HG03175 (cell line): Measurements from ENCODE around the gene TIMM44.
A peak's percentile ranks its signal among the peaks of the same experiment; 100 is the strongest.

ENCODE experiments used
- ATAC-seq: cut with Tn5 transposase; IDR thresholded peaks from one replicate; pipeline ENCODE4 v1.9.1; 2021; ENCODE audit warnings: mild to moderate bottlenecking, moderate library complexity; ENCODE audit not compliant: unreplicated experiment

TIMM44 gene, protein sequence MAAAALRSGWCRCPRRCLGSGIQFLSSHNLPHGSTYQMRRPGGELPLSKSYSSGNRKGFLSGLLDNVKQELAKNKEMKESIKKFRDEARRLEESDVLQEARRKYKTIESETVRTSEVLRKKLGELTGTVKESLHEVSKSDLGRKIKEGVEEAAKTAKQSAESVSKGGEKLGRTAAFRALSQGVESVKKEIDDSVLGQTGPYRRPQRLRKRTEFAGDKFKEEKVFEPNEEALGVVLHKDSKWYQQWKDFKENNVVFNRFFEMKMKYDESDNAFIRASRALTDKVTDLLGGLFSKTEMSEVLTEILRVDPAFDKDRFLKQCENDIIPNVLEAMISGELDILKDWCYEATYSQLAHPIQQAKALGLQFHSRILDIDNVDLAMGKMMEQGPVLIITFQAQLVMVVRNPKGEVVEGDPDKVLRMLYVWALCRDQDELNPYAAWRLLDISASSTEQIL

GRCh38 chr19:7943444-7944176 lies at the start of gene TIMM44:
Gene TIMM44, minus strand, starts transcription at chr19:7943666. Its CDS starts 15 bp downstream, at chr19:7943651.
- peak; percentile 97 for ATAC-seq

DNA sequence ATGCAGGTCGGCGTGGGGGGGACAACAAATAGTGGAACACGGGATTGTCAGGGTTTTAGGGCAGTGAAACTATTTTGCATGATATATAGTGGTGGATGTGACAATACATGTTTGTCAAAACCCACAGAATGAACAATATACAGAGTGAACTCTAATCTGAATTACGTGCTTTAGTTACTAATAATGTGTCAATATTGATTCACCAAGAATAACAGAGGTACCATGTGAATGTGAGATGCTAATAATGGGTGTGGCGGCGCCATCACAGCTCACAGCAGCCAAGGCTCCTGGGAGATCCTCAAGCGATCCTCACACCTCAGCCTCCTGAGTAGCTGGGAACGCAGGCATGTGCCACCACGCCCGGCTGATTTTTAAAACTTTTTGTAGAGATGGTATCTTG lies 49.1 kb upstream of the TIMM44 start:
- ATAC-seq = no peak

GRCh38 chr19:7989071-7989575 lies 45.7 kb upstream of the TIMM44 start:
- ATAC-seq = no peak

GRCh38 chr19:7988307-7988706 lies 44.8 kb upstream of the TIMM44 start:
- no peak for ATAC-seq

DNA sequence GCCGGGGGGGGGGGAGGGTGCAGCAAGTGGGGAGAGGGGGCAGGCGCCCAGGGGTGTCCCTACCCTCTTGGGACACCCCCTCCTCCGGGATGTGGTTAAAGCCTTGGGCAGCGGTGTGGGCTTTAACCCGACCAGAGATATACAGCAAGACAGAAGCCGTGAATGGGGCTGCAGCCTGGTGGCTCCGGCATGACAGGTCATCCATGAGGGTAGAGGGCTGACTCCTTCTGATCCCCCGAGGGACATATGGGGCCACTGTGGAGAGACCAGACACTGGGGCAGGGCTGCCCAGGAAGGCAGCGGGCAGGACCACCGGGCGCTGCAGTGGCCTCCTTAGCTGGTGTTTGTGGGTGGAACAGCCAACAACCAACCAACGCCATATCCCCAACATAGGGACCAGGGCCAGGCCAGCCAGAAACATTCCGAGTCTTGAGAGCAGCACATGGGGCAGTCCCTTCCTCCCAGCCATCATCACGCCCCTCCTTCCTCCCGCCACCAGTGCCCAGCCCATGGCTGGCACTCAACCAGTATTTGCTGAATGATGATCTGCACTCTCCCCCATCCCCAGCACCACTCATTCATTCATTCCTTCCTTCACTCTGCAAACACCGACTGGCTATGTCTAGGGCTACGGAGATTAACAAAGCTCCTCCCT lies 43.8 kb upstream of the TIMM44 start:
- ATAC-seq = no peak

- no peak for ATAC-seq
These were observed 43.1 kb upstream of the TIMM44 start for GRCh38 chr19:7986321-7987113.

DNA sequence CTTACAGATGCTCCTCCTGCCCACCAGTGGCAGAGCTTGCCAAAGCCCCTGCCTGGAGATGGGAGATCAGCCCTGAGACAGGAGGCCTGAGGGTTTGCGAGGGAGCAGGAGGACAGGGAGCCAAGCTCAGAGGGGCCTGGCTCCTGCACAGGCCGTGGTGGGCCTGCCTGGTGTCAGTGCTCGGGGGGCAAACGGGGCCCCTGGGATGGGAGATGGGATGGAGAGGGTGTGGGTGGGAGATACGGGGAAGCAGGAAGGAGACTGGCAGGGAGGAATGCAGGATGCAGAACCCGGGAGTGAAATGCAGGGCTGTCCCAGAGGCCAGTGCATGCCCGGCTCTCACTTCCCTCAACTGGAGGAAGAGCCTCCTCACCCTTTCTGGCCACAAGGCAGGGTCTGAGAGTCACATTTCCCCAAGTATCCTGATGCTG lies 42.0 kb upstream of the TIMM44 start:
- no peak for ATAC-seq

DNA sequence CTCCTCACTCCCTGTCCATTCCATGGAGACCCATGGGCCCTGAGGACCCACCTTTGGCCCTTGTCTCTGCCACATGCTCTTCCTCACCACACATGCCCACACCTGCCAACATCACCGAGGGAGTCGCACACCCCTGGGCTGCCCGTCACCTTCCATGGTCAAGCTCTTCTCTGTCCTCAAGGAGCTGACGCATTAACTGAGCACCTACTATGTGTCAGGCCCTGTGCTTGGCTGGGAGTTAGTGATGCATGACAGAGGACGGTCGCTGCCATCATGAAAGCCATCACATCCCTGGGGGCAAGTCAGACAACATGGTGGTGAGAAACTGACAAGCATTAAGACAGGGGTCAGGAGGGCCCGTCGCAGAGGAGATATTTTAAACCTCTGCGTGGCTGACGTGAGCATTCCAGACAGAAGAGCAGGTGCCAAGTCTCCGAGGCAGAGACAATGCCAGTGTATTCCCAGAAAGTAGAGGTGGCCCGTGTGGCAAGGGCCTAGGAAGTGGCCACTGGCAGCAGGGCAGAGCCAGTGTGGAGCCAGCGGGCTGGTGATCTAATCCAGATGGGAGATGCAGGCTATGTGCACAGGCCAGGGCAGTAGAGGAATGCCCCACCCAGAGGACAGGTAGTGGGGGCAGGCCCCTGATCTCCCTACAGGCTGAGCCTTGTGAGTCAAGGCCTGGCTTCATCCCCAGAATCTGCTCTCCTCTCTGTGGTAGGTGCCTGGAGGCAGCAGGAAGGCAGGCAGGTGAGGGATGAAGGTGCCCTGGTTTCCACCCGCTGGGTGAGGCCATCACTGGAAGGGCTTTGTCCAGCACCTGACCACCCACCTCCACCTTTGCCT lies 40.8 kb upstream of the TIMM44 start:
- ATAC-seq = no peak

- no peak for ATAC-seq
These were observed 40.0 kb upstream of the TIMM44 start for GRCh38 chr19:7983286-7983950.

GRCh38 chr19:7982651-7983099 lies 39.2 kb upstream of the TIMM44 start:
- ATAC-seq = no peak

DNA sequence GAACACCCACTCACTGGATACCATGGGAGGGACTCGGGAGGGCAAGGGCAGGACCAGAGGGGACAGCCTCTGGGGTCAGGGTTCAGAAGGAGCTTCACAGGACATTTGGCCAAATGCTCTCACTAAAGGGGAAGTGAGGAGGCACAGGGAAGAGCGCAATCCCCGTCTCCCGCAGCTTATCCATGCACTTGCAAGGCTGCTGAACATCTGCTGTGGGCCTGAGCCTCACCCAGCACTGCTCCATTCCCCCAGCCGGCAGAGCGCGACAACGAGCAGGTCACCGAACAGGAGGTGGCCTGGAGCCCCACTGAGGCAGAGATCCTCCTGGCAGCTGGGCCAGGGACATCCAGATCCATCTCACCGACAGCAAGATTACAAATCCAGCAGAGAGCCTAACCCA lies 38.6 kb upstream of the TIMM44 start:
- no peak for ATAC-seq

DNA sequence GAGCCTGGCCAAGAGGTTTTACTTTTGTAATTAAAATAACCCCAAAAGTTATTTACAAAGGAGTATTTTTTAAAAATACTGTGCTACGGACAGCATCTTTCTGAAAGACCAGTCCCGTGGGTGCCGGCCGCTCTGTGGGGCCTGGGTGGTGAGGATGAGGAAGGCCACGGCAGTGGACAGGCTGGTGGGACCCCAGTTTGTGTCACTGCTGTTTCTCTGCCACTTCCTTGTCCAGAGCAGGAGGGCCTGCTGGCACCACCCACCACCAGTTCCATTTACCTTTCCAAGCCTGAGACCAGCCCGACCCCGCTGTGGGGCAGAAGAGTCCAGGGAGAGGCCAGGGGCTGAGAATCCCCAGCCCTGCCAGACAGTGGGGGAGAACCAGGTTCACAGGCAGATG lies 38.2 kb upstream of the TIMM44 start:
- no peak for ATAC-seq

DNA sequence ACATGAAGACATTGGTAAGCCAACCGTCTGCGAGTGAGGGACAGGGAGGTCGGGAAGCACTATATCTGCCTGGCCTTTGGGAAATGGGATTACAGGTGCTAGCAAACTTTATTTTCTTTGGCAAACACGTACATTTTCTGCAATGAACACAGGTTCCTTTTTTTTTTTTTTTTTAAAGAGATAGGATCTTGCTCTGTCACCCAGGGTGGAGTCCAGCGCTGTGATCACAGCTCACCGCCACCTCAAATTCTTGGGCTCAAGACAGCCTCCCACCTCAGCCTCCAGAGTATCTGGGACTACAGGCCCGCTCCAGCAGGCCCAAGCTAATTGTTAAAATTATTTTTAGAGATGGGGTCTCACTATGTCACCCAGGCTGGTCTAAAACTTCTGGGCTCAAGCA lies 37.7 kb upstream of the TIMM44 start:
- ATAC-seq = no peak

- no peak for ATAC-seq
These were observed 37.2 kb upstream of the TIMM44 start for GRCh38 chr19:7980635-7981121.

GRCh38 chr19:7980168-7980567 lies 36.7 kb upstream of the TIMM44 start:
- no peak for ATAC-seq

GRCh38 chr19:7979559-7979958 lies 36.1 kb upstream of the TIMM44 start:
- ATAC-seq = no peak

DNA sequence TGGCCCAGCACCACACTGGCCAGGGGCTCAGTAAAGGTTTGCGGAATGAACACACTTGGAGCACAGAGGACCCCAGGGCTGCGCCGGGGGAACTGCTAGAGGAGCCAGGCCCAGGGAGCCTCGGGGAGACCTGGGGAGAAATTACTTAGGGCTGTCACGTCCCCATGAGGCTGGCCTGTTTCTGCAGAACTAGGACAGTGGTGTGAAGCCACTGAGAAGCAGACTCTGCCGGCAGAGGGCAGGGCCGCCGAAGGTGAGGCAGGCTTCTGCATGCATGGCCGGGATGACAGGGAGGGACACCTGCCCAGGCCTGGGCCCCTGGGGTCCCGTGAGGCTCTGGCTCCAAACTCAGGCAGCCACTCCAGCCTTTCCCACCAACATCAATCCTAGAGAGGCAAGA lies 35.5 kb upstream of the TIMM44 start:
- ATAC-seq = no peak

- ATAC-seq = no peak
These were observed 34.8 kb upstream of the TIMM44 start for GRCh38 chr19:7978179-7978825.

DNA sequence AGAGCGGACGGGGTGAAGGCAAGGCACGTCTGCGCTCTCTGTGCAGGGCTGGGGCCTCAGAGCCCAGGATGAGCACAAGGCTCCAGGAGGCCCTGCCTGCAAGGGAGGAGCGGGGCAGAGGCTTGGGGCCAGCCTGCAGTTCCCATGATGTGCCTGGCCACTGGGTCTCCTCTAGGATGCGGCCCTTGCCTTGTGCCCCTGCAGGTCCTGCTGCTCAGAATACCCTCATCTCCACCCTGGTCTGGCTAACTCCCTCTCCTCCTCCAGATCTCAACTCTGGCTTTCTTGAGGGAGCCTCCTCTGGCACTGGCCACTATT lies 34.2 kb upstream of the TIMM44 start:
- ATAC-seq = no peak
